GDM1 (cell line): ENCODE data around the gene CLIP3.
A peak's percentile ranks its signal among the peaks of the same experiment; 100 is the strongest.
"Not testable (repeated sequence)": the region's sequence is repeated elsewhere in the genome, so short reads cannot be mapped to it uniquely, and the experiment has no call there.

ENCODE experiments used
- DNase-seq: peaks from one replicate; lab custom pipeline; 2025; lab: John Stamatoyannopoulos, UW

Gene CLIP3

DNA sequence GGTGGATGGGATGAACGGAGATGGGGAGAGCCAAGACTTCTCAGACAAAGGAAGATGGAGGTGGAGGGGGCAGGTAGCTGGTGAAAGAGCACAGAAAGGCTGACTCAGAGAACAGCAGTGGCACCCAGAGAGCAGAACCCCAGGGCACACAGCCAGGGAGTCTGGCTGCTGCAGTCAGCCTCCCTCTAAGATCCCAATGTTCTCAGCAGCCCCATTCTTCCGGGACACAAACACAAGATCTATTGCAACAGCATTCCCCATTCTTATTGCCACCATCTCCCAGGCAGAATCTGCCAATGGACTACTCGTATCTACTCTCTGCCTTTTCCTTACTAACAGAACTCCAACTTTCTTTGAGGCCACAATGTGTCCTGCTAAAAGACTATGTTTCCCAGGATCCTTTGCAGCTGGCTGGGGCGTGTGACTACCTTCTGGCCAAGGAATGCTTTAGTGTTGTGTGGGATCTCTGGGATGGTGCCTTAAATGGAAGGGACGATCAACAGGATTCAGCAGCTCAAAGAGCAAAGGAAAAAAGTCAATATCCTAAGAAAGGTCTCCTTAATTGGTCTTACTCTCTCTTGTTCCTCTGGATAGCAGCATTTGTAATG is 13.9 kb upstream of the CLIP3 start:
- no peak for DNase-seq

DNA sequence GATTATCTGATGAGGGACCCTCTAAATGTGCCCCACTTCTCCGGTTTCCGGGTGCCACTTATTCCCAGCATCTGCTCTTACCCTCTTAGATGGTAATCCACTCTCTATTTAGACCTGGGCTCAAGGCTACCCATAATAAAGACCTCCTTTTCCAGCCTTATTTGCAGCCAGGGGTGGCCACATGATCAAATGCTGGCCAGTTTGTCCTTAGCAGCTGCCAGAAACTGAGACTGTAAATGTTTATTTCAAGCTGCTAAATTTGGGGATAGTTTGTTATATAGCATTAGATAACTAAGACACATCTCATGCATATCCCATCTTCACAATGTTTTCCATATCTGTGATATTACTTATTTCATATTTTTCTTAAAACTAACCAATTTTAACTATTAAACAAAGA is 11.3 kb upstream of the CLIP3 start:
- no peak for DNase-seq

DNA sequence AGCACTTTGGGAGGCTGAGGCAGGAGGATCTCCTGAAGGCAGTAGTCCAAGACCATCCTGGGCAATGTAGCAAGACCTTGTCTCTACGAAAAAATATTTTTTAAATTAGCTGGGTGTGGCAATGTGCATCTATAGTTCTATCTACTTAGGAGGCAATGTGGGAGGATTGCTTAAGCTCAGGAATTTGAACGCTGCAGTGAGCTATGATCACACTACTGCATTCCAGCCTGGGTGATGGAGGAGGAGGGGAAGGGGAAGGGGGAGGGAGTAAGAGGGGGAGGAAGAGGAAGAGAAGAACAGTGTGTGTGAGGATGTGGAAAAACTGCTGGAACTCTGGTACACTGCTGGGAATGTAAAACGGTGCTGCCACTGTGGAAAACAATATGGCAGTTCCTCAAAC is 9.2 kb upstream of the CLIP3 start:
- no peak for DNase-seq

GRCh38 chr19:36041092-36041491 is 8.4 kb upstream of the CLIP3 start:
- DNase-seq: not testable (repeated sequence)

- no peak for DNase-seq
Observed at GRCh38 chr19:36040495-36040894, 7.8 kb upstream of the CLIP3 start.

DNA sequence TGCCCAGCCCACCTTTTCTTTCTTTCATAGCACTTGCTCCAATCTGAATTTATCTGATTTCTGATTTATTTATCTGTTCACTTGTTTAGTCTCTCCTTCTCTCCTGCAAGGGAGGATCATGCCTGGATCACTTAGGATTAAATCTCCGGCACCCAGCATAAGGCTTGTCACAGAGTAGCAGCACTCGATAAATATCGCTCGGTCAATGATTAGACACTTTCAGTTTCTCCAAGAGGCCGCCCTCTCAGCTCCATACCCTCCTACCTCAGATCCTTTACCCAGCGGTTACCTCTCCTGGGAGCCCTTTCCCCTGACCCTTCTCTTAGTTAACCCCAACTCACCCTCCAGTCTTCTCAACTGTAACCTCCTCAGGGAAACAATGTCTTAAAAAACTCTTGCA is 1.4 kb downstream of the CLIP3 start:
- DNase-seq: no peak

- no peak for DNase-seq
Observed at GRCh38 chr19:36030264-36031148, 2.2 kb downstream of the CLIP3 start.

- DNase-seq: no peak
Observed at GRCh38 chr19:36028313-36029041, 4.2 kb downstream of the CLIP3 start.

GRCh38 chr19:36027696-36028095 is 5.0 kb downstream of the CLIP3 start:
- no peak for DNase-seq

DNA sequence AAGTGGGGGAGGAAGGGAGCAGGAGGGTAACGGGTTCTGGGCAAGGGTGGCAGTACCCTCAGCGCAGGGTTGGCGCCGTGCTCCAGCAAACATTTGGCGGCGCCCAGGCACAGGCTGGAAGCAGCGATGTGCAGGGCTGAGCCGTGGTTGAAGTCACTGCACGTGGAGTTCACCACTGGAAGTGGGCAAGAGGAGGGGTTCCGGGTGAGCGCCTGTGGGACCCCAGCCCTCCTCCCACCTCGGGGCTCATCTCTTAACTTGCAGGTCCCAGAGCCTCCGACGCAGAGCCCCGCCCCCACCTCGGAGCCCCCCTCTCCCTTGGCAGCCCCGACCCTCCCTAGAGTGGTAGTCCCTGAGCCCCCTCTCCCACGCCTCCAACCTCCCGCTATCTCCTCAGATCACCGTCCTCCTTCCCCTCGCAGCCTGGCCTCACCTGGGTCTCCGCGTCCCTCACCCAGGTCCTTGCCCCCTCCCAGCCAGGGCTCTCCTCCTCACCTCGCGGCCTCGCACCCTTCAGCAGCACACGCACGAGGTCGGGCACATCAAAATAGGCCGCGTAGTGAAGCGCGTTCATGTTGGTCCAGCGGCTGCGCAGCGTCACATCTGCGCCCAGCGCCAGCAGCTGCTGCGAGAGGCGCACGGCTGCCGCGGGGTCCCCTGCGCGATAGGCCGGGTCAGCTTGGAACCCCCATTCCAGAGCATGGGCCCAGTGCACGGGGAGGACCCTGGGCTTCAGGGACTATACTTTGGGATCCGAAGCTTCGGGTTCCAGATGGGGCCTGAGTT is 6.4 kb downstream of the CLIP3 start:
- DNase-seq: no peak

DNA sequence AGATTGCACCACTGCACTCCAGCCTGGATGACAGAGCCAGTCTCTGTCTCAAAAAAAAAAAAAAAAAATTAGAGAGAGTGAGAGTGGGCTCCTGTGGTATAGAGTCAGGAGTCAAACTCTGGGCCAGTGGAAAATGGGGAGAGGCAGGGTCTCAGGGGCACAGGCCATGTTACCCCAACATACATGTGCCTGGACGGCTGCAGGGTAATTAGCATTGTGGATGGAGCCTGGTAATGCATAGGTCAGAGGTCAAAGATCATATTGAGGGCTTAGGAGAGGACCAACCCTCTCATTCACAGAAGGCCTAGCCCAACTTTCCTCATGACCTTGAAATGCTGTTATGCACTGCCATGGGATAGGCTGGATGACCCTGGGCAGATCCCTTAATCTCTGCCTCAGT is 7.1 kb downstream of the CLIP3 start:
- DNase-seq: no peak

DNA sequence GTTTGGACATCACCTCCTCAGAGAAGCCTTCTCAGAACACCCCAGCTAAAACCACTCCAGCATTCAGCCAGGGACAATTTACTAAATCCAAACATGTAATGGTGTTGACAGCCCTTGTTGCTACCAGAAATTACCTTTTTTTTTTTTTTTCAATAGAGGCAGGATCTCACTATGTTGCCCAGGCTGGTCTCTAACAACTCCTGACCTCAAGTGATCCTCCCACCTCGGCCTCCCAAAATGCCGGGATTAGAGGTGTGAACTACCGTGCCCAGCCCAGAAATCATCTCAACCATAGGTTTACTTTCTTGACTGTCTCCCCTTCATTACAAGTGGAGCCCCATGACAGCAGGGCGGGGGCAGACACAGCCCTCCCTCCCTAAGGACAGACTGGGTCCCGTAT is 9.2 kb downstream of the CLIP3 start:
- no peak for DNase-seq

- no peak for DNase-seq
Observed at GRCh38 chr19:36019061-36019670, 13.5 kb downstream of the CLIP3 start.

DNA sequence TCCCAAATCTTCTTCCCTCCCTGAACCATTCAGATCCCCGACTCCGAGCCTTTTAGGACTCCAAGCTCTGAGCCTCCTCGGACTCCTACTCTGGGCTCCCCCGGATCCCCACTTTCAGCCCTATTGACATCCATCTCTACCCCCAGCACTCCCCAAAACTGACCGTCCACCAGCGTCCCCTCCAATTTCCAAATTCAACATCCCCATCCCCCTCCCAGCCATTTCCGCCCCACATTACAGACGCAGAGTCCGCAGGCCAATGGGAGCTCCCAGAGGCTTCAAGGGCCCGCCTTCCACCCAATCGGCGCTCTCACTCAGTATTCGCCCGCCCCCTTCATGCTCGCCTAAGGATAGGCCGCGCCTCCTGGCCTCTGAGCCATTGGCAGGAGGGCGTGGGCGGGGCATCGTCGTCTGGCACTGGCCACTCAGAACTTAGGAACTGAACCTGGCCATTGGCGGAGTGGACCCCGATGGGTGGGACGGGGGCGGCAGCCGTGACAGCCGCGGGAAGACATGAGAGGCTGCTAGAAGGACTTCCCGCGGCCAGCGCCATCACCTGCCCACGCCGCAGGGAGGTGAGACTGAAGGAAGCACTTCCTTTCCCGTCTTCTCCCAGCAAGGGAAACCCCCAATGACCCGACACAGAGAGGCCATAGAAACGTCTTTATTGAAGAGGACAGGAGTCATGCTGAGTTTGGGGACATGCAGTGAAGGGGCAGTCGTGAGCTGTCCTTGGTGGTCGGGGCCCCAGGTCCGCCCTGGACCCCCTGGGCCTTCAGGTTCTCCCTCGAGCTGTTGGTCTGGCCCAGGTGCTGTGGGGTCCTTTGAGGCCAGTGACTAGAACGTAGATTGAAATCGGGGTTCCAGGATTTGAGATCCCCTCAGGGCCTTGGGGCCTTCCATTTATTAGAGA is 18.4 kb downstream of the CLIP3 start, which contains the start of gene ALKBH6:
Gene ALKBH6, minus strand, starts transcription at position 202 of the 913 bp plus-strand sequence. CDS start 816 bp downstream, outside the sequence.
- peak; percentile 97 for DNase-seq

DNA sequence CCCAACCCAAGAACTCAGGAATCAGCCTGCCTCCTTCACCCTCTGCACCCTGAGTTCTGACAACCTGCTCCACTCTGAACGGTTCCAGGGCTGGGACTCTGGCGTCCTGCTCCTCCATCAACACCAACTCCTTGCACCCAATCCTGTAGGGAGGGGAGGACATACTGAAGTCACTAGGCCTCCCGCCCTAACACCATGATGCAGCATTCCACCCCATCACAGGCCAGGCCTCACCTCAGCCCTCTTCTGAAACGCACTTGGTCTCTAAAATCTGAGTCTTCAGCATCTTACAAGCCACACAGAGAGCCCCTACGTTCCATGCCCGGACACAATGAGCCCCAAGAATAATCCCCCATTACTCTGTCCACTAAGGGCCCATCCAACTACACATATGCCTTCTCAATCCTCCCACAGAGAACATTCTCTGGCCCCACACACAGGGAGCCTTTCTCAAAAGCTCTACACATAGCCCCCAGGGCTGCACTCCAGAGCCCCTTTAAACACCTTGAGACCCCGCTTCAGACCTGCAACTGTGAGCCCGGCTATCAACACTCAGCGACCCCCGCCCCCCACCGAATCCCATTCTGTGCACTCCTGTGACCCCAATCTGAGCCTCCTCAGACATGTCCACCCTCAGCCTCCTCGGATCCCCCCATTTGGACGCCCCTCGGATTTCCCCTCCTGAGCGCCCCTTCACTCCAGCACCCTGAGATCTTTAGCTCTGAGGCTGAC is 19.2 kb downstream of the CLIP3 start:
- no peak for DNase-seq

- no peak for DNase-seq
Observed at GRCh38 chr19:36010402-36010801, 22.3 kb downstream of the CLIP3 start.

- no peak for DNase-seq
Observed at GRCh38 chr19:36009633-36010379, 22.9 kb downstream of the CLIP3 start.

DNA sequence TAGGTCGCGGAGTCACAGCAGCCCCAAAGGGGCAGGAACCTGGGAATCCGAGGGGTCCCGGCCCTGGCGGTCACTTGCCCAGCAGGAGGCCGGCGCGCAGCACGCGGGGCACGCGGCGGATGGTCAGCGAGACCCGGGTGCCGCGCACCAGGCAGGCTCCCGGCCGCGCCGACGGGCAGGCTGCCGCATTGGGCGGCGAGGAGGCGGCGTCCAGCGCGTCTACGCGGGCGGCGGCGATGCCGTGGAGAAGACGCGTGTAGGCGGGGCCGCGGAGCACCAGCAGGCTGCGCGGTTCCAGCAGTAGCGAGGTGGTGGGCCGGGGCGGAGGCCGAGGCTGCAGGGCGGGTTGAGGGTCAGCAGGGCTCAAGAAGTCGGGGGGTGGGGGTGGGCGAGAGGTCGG is 23.5 kb downstream of the CLIP3 start:
- no peak for DNase-seq
